Endometrial microvascular endothelial cells (primary cell): Measurements from ENCODE around the gene ARX. TPM values are rescaled to one million over a fixed set of nuclear protein-coding genes. Genes with fewer than 3 reads are reported as not detected.

Experiments
- in situ Hi-C: cut with HindIII; loops from 2 replicates; pipeline ENCODE4 v1.10.0; 2017; ENCODE audit warnings: low sequenced_read_pairs, low pct_unique_long_range_greater_than_20kb; ENCODE audit errors: inconsistent ontology term
- total RNA-seq: library from RNA; depleted of rRNA; stranded (reverse); fragments of >200 nt; gene quantifications from one replicate; pipeline ENCODE4 v1.2.3, GENCODE V29; 2015; ENCODE audit errors: inconsistent ontology term

ARX gene
- total RNA-seq: not detected

DNA sequence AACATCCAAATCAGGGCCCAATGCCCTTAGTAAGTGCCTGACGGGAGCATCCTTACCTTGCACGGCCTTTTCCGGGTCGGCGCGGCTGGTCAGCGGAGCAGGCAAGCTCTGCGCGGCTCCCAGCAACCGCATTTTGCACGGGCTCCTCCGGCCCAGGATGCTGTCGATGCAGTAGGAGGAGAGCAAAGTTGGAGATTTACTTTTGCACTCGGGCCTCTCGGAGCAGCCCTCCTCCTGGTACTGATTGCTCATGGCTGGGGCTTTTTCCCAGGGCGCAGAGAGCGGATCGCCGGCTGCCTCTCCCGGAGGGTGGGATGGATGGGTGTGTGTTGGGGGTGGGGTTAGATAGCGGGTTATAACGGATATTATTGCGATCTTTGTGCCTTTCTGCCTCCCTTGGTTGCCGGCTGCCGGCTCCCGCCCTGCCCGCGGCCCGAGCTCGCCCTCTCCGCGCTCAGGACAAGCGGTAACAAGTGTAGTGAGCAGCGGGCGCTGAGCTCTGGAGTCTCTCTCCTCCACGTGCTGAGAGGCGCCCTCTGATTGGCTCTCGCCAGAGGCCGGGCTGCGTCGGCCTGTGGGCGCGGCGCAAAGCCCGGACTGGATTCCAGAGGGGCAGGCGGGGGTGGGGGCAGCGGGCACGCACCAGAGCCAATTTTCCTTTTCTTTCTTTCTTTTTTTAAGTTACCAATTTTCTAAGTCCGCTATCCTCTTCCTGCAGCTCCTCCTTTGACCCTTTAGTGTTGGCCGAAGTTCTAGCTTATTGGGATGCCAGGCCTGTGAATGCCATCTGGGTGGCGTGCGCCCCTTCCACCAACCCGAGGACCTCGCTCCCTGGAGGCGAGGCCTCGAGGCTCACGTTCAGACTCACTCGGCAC, at the start of gene ARX:
TSS of gene ARX (minus strand) at position 480 of the 875 bp plus-strand sequence. CDS start at position 252, 228 bp downstream.
- in situ Hi-C loops: no loop called here

DNA sequence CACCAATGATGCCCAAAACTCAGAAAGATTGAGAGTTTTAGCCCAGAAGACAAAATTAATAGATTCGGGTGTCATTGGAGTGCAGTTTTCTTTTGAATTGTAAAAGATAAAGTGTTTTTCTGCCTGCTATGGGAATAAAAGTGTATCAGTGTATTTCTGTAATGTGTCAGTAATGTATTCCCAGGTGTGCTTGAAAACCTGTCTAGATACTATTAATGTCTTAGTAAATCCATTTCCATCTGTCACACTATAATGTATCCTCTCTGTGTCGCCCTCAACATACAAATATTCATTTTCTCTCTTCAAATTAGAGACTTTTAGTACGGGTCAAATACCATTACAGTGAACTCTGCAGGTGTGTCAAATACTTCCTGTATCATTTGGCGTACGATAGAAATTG, 43.5 kb upstream of the ARX start:
- in situ Hi-C loops: no loop called here

DNA sequence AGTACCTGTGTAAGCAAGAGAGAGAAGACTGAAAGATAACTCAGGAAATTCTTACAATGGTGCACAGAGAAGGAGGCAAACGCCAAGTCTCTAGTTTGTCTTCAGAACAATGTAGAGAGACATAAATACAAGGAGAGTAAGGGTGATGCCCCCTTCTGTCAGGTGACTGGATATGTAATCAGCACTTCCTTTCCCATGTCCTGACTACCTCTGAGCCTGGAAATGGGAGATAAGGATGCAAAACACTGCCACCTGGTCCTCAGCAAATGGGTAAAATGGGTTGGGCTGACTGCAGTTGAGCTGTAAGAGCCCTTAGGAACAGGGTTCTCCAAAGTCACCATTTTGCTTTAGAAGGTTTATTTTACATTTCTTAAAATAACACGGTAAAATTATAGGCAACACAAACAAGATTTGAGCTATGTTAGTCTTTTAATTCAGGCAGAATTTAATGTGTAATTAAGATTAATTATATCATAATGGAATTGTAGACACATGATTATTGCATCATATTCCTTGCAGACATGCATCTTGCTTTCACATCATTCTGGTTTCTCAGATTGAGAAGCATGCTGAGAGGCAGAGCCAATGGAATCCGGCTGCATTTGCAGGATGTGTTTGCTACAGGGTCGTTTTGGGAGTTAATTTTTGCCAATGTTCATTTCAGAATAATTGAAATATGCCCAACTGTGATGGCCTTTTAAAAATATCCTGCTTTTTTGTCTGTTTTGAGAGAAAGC, 37.2 kb upstream of the ARX start:
- in situ Hi-C loops: no loop called here

DNA sequence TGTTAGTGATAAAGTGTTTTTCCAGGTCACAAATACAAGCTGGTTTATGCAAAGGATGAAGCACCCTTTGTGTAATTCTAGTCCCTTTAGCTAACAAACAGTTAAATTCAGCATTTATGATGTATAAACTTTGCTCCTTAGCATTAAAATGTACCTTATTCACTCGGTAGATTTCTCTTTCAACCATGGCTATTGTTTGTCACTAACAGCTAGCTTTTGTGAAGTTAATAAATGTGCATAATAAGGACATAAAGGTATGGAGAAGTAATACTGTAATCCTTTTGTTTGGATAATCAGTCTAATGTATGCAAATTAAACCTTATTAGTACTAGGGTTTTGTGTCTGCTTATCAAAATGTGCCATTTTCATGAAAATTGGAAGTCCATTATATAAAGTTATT, 34.2 kb upstream of the ARX start:
- in situ Hi-C loops: no loop called here

DNA sequence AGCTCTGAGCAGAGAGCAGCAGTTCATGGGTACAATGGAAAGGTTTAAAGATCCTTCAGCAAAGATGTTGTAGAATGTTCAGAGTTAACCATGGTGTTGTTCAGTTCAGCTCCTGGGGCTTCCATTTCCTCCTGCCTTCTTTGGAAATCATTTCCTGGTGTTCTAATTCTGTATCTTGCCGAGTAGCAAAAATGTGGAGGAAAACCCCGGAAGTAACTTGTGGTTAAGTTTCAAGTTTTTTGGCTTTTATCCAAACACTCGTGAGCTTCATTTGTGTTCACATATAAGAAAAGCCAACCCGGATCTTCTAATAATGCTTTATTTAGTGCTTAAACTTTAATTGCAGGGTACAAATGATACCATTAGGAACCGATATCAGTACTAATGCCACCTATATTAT, 33.6 kb upstream of the ARX start:
- in situ Hi-C loops: no loop called here

DNA sequence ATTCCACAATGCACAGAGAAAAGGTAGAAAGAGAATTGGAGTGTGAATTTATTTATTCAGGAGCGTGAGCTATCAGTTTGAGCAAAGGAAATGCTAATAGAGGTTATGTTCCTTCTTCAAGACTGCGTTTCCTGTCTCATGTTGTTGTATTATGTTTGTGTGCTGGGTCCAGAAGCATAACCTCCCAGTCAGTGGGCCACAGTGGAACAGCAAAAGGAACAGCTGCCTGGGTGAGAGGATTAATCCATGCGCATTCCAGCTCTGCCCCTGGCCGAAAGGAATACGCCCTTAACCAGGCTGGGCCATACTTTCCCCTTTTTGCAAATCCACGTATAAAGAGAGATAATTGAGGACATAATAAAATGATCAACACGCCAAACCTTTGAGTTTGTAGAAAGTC, 32.4 kb upstream of the ARX start:
- in situ Hi-C loops: no loop called here

DNA sequence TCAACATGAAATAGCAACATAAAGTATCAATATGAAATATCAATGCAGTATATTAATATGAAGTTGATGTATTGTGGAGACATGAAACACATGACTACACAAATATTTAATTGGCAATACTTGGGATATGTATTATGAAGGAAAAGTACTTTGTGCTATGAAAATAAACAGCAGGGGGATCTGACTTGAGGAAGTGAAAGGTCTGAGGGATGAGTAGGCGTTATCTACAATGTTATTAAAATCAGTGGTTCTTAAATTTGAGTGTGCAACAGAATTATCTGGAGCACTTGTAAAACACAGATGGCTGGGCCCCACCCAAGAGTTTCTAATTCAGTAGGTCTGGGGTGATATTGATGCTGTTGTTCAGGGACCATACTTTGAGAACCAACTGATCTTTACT, 27.4 kb upstream of the ARX start:
- in situ Hi-C loops: no loop called here

DNA sequence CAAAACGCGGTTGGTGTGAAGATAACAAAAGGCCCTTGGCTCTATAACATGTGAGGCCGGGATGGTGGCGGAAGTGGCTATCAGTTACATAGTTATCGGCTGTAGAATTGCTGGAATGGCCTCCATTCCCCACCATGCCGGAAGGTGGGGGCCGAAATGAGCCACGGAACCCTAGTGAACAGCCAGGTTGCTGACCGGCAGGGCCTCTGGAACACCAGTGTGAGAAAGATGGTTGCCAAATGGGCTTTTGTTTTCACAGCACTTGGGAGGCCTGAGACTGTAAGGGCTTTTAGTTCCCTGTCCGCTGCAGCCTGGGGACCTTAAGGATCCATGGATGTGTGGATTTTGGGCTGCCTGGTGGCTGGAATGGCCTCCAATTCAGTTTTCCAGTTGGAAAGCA, 23.3 kb upstream of the ARX start:
- in situ Hi-C loops: no loop called here

DNA sequence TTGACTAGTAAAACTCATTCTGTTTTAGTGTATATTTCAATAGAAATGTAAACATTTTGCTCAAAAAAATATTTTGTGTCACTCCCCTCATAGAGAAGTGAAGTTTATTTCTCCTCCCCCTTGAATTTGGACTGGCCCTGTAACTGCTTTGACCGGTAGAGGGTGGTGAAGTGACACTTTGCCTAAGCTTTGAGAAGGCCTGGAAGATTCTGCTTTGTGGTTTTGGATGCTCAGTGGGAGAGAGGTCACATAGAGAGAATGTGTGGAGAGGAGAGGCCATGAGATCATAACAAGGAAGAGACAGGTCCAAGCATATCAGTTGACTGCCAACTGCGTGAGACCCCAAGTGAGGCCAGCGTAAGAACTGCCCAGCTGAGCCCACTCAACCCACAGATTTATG, 19.1 kb upstream of the ARX start:
- in situ Hi-C loops: no loop called here

DNA sequence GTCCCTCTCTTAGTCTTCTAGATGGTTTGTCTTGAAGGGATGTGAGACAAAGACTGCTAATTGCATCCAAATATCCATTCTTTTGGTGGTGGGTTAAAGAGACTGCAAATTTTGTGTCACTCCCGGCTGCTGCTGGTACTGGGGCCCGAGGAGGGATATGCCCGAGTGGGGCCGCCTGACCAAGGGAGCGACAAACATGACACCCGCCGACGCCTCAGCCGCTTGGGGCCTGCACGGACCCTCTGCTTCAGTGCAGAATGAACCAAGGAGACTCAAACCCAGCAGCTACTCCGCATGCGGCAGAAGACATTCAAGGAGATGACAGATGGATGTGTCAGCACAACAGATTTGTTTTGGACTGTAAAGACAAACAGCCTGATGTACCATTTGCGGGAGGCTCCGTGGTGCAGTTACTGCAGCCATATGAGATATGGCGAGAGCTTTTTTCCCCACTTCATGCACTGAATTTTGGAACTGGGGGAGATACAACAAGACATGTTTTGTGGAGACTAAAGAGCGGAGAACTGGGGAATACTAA, 13.6 kb upstream of the ARX start:
- in situ Hi-C loops: no loop called here

DNA sequence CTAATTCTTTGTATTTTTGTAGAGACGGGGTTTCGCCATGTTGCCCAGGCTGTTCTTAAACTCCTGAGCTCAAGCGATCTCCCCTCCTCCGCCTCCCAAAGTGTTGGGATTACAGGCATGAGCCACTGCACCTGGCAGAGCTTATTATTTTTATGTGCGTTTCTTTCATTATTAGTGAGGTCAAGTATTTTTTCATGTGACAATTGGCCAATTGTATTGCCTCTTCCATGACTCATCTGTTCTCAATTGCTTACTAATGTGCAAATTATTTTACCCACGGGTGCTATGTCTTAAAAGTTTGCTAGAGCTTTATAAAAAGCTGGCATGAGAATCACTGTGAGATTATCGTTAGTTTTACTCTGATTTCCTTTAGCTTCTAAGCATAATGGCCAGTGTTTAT, 13.0 kb upstream of the ARX start:
- in situ Hi-C loops: no loop called here

DNA sequence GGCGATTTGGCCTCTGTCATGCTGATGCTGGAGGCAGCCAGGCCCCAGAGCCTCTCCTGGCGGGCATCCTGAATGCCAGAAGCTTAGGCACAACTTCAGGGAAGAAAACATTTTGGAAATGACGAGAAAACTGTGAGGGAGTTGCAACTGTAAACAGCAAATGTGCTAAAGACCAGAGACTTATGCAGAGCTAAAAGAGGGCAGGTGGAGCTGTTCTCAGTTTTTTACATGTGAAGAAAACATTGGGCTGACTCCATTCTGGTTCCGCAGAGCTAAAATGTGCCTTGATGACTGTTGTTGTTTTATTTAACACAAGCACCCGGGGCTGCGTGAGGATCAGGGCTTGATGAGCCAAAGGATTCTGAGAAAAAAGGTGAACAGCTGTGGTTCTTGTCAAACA, 10.8 kb upstream of the ARX start:
- in situ Hi-C loops: no loop called here

DNA sequence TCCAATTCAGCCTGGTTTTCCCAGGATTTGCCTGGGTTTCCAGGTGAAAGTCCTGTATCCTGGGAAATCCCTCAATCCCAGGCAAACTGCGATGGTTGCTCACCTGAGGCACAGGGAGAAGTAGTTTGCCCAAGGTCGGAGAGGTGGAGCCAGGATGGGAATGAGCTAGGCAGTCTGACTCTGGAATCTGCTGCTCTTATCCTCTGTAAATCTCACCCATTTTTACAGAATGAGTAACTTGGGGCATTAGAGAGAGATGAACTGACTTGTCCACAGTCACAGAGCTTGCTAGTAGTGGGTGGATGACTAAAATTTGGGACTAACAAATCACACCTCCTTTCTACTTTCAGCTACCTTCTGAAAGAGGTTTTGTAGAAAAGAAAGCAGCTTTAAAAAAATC, 9.8 kb upstream of the ARX start:
- in situ Hi-C loops: no loop called here

DNA sequence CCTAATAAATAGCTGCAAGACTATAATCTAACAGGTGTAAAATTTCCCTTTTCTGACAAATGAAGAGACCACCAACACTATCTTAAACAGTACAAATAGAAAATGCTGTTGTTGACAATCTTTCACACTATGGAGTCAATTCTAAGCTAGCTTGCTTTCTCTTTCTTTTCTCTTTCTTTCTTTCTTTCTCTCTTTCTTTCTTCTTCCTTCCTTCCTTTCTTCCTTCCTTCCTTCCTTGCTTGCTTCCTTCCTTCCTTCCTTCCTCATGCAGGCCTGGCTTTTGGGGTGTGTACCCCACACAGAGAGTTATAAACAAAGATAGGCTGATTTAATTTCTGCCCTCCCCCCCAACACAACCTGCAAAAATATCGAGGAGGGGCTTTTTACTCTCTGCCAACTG, 8.1 kb upstream of the ARX start:
- in situ Hi-C loops: no loop called here

DNA sequence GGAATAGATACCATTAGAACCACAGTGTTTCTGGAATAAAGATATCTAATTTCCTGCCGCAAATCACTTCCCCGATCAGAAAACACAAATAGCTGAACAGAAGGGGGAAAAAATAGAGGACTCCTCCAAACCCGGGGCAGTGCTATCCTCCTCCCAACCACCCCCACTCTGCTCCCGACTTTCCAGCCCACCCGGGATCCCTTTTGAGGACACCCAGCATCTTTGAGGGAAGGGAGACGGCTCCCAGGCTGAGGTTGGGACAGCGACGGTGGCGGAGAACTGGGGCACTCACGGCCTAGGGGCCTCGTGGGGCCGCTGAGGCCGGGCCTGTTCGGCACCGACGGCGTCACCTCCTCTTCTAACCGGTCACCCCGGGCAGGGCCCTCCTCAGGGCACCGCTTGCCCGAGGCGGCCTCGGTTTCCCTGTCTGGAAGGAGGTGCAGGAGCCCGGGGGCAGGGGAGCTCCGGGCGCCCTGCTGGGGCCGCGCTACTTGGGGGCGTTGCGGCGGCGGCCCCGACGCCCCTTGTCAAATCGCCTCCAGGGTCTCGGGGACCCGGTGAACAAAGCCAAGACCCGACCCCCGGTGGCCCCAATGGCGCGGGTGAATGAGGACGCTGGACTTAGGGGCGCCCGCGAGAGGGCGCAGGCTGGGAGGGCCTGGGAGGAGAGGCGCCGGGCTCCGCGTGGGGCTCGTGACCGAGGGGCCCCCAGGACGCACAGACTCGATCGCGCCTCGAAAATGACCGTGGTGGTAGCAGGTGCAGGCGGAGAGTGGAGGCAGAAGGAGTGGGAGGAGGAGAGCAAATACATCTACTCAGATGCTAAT, 6.9 kb upstream of the ARX start:
- in situ Hi-C loops: no loop called here

DNA sequence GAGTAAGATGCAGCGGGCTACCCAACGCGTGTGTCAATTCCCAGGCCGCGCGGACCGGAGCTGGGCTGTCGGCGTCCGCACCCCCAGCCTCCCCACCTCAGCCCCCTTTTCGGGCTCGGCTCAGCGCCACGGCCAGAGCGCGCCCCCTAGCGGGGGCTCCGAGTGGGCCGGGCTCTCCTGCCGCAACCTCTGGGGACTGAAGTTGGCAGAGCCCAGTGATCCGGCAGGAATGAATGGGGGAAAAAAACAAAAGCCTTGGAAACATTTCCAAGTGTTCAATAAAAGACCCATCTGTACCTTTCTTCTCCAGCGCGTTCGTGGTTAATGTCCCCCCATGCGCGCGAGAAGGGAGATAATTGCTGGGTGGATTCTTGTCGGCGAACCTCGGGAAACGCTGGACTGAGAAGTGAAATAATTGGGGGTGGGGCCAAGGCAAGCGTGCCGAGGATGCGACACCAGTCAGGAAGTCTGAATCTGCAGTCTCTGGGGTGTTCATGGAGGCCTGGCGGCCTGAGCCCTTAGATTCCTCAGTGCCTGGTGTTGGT, 5.2 kb upstream of the ARX start:
- in situ Hi-C loops: no loop called here

DNA sequence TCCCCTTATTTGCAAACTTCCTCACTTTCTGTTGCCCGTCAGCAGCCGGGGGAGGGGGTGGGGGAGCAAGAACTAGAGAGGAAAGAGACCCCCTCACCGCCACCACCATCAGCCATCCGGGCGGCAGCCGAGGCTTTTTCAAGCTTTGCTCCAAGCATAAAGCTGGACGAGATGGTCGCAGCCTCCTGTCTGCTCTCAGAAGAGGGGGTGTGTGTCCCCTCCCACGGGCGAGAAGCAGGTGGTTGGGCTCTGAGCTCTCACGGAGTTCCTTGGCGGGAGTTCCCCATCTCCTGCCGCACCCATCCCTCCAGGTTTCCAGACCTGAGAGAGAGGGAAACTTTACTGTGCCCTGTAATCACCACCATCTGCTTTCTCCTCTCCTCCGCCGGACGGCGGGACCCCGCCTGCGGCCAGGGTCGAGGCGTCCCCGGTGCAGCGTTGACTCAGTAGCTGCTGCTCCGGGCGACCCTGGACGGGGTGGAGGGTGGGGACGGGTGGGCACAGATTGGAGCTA, 4.7 kb upstream of the ARX start:
- in situ Hi-C loops: no loop called here

DNA sequence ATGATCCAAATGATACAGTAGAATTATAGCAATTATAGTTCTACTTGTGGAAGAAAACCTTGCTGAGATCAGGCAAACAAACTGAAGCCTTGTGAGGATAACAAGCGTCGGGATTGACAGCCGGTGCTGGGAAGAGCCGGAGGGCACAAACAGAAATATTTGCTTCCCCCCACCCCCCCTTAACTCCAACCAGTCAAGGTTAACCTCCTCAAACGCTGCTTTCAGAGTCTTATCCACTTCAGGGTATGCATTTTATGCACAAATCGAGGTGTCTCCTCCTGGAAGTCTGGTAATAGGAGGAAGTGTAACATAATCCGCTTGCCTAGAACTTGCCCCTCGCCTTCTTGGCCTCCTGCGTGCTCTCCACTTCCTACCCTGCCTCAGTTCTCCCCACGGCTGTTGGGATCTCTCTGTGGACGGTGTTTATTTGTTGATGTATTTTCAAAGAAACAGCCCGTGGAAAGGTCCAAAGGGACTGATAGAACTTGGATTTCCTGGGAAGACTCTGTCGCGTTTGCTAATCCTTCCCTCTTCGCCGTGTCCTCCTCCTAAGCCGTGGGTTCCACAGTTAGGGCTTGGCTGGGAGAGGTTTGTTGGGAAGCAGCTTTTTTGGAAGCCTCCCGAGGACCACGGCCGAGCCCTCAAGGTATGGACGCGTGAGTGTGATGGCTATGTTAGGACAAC, 4.1 kb upstream of the ARX start:
- in situ Hi-C loops: no loop called here
